HG03469 (cell line): ENCODE measurements around the gene PLA2G4D.

ENCODE experiments used
- ATAC-seq: cut with Tn5 transposase; IDR thresholded peaks from one replicate; pipeline ENCODE4 v1.9.1; 2021; ENCODE audit warnings: mild to moderate bottlenecking, moderate library complexity, moderate number of reproducible peaks; ENCODE audit not compliant: unreplicated experiment

Gene PLA2G4D

GRCh38 chr15:42077689-42078088 lies 16.7 kb downstream of the PLA2G4D start:
- no peak for ATAC-seq

DNA sequence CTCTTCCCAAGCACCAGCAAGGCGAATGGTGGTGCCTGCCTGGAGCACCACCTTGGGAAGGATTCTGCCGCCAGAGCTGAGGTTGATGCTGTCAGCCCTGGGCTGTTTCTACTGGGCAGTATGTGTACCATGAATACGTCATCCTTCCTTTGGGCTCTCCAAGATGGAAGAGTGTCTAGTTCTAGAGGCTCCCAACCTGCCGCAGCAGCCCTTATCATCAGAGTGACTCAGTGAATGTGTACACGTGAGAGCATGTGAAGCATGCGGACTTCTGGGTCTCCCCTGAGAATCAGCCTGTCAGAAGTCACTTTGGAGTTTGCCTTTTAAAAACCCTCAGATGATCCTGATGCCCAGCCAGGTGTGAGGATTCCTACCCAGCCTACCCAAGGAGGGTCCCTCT lies 20.9 kb downstream of the PLA2G4D start:
- ATAC-seq: no peak

- ATAC-seq: no peak
Observed at GRCh38 chr15:42072141-42072685, 22.1 kb downstream of the PLA2G4D start.

DNA sequence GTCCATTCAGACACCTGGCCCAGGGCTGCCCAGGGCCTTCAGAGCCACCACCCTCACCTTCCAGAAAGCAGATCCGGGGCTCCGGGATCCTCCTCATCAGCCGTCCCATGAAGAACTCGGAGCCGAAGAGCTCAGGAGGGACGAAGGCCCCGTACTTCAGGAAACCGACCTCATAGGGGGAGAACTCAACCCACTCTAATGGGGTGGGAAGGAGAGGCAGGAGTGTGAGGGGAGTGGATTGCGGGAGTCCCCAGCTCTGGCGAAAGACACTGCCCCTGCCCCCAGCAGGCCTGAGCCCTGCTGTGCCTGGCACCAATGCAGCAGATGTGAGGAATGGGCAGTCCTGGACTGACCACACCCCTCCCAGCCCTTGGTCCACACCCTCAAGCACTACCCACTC lies 22.6 kb downstream of the PLA2G4D start:
- ATAC-seq: no peak

- ATAC-seq: no peak
Observed at GRCh38 chr15:42070976-42071350, 23.4 kb downstream of the PLA2G4D start.

GRCh38 chr15:42070279-42070975 lies 23.9 kb downstream of the PLA2G4D start:
- no peak for ATAC-seq

DNA sequence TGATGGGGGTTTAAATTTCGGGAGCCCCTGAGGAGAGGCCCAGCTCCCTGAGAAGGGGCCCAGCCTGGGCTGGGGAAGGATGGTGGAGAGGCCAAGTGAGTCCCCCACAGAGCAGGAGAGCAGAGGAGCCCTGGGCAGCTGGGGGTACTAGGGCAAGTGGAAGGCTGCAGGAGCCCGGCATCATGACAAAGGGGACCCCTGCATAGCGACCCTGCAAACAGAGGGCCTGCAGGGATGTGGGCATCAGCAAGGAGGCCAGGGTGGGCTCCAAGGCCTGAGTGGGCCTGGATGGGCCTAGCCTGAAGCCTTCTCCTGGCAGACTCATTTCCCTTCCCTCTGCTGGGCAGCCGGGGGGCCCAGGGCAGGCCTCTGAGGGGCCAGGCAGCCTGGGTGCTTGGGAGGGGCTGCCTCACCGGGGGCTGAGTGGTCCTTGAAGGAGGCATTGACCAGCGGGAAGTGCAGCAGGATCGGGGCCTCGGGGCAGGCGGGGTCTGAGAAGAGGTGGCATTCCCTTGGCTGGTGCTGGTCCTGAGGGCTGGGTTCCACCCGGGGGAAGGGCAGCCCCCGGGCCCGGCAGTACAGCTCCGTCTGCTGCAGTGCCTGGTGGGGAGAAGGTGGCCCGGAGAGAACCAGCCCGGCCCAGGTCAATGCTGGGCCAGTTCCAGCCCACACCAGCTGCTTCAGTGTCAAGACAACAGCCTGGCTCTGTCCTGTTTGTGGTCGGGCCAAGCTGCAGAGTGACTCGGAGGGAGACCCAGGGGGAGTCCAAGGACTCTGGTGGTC lies 24.7 kb downstream of the PLA2G4D start:
- no peak for ATAC-seq

DNA sequence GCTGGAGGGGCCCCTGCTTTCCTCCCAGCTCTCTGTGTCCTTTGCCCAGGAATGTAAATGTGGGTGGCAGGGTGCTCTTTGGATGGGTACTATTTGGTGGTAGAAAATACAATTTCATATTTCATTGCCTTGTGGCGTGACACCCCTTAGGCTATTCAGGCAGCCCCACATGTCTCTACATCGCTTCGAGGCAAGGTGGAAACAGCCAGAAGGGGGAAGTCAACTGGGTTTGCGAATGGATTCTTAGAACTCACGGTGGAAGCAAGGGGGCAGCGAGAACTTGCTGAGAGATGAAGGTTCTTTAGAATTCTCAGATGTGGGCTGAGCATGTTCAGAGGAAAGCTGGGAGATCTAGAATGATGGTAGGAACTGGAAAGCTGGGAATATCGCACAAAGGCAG lies 25.3 kb downstream of the PLA2G4D start:
- ATAC-seq: no peak

- ATAC-seq: no peak
Observed at GRCh38 chr15:42068601-42069000, 25.8 kb downstream of the PLA2G4D start.

- no peak for ATAC-seq
Observed at GRCh38 chr15:42066764-42067415, 27.5 kb downstream of the PLA2G4D start.

GRCh38 chr15:42065468-42065867 lies 28.9 kb downstream of the PLA2G4D start:
- no peak for ATAC-seq

GRCh38 chr15:42065033-42065432 lies 29.3 kb downstream of the PLA2G4D start:
- no peak for ATAC-seq

- ATAC-seq: no peak
Observed at GRCh38 chr15:42064271-42064670, 30.1 kb downstream of the PLA2G4D start.

DNA sequence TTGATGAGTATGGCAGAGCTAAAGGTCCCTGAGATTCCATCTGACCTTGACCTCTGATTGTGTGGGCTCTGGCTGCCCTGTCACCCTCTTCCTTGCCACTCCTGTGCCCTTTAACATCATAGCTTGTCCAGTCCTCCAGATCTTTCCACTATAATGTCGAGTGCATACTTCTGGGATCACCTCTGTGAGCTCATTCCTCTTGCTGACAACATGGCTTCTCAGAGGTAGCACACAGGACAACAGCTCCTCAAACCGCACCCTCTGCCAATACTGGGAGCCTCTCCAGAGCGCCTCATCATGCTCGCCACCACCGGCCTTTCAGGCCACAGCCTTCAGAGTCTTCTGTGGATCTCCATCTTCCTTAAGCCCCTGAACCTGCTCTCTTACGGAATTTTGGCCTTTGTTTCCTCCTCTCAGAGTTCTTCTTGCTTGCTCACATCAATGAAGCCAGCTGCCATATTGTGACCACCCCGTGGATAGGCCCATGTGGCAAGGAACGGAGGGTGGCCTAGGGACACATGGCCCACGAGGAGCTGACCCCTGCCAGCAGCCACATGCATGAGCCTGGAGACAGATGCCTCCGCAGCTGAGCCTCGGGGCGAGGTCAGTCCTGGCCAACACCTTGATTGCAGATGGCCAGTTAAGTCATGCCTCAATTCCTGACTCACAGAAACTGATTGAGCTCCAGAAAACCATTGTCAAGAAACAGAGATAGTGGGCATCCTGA lies 31.1 kb downstream of the PLA2G4D start:
- no peak for ATAC-seq

- ATAC-seq: no peak
Observed at GRCh38 chr15:42062284-42062806, 32.0 kb downstream of the PLA2G4D start.

GRCh38 chr15:42060797-42061196 lies 33.6 kb downstream of the PLA2G4D start:
- ATAC-seq: no peak

- ATAC-seq: no peak
Observed at GRCh38 chr15:42060477-42060763, 33.9 kb downstream of the PLA2G4D start.

GRCh38 chr15:42059661-42060476 lies 34.5 kb downstream of the PLA2G4D start:
- ATAC-seq: no peak

- ATAC-seq: no peak
Observed at GRCh38 chr15:42058791-42059190, 35.6 kb downstream of the PLA2G4D start.
